Uterus (tissue), 2 donors: Measurements from ENCODE around the gene EYS.

Experiments used
- POLR2A ChIP-seq, 2 donors: fragments of 450-650 bp; IDR thresholded peaks; one replicate each; pipeline ENCODE4 v1.6.1; 2016; ENCODE audit warnings: antibody characterized with exemption in 2 of 2, mild to moderate bottlenecking in 1 of 2, moderate library complexity in 1 of 2
- TF ChIP-seq, protein P1 (sequence below), 4 experiments: fragments of 200-600 bp in 2 of 4; fragments of 450-650 bp in 2 of 4; sonication (generic) in 2 of 4; IDR thresholded peaks; one replicate each; pipeline ENCODE4 v1.5.1; 2016 to 2019; ENCODE audit warnings: antibody characterized with exemption in 4 of 4, mild to moderate bottlenecking in 2 of 4, moderate library complexity in 1 of 4

DNA sequence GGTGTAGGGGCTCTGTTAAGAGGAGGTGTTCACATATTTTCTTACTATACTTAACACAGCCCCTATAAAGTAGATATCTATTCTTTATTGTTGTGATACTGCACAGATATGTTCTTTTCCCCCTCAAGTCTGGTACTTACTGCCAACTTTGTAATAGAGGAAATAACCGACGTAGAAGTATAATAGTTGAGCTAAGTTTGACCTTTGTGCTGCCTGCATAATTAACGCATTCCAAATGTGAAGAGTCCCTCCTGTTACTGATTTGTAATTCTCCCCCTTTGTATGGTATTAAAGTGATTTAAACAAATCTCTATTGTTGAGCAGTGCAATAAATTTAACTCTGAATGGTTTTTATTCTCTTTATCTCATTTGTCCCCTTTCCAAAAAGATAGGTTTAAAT is 2032.4 kb downstream of the EYS start:
- TF ChIP-seq, protein P1, sequence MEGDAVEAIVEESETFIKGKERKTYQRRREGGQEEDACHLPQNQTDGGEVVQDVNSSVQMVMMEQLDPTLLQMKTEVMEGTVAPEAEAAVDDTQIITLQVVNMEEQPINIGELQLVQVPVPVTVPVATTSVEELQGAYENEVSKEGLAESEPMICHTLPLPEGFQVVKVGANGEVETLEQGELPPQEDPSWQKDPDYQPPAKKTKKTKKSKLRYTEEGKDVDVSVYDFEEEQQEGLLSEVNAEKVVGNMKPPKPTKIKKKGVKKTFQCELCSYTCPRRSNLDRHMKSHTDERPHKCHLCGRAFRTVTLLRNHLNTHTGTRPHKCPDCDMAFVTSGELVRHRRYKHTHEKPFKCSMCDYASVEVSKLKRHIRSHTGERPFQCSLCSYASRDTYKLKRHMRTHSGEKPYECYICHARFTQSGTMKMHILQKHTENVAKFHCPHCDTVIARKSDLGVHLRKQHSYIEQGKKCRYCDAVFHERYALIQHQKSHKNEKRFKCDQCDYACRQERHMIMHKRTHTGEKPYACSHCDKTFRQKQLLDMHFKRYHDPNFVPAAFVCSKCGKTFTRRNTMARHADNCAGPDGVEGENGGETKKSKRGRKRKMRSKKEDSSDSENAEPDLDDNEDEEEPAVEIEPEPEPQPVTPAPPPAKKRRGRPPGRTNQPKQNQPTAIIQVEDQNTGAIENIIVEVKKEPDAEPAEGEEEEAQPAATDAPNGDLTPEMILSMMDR (IDR thresholded peaks at IDR 0.05) = no peak
- TF ChIP-seq POLR2A (IDR thresholded peaks at IDR 0.05) = no peak
